Prostate gland (tissue), 2 donors: ENCODE data around the gene HLA-E.

Source experiments
- CTCF ChIP-seq, 4 experiments: fragments of 200-600 bp in 2 of 4; fragments of 450-650 bp in 2 of 4; sonication (generic) in 2 of 4; IDR thresholded peaks; 1 replicate in 3 of 4; 2 replicates in 1 of 4; pipeline ENCODE4 v1.5.1; 2016 to 2019; ENCODE audit warnings: antibody characterized with exemption in 4 of 4, mild to moderate bottlenecking in 2 of 4, moderate library complexity in 2 of 4
- POLR2A ChIP-seq: fragments of 450-650 bp; IDR thresholded peaks from one replicate; pipeline ENCODE4 v1.6.1; 2016; ENCODE audit warnings: antibody characterized with exemption, mild to moderate bottlenecking
- POLR2AphosphoS5 ChIP-seq: sonication (generic); formaldehyde crosslinking; IDR thresholded peaks from one replicate; pipeline ENCODE4 v1.6.1; 2017; ENCODE audit warnings: antibody characterized with exemption

GRCh38 chr6:30461055-30461454 lies 28.3 kb upstream of the HLA-E start:
- TF ChIP-seq CTCF (IDR thresholded peaks at IDR 0.05) (no peak), POLR2AphosphoS5 (no peak), POLR2A (no peak)
